Activated naive CD4-positive, alpha-beta T cell treated with Interleukin-2 at 50 U/mL for 16 hours (primary cell): Measurements from ENCODE around the gene ZIC3.
"Not testable (repeated sequence)": the region's sequence is repeated elsewhere in the genome, so short reads cannot be mapped to it uniquely, and the experiment has no call there.

Experiments
- DNase-seq: peaks from one replicate; pipeline ENCODE4 v3.0.0-alpha.2; 2020

Gene ZIC3

DNA sequence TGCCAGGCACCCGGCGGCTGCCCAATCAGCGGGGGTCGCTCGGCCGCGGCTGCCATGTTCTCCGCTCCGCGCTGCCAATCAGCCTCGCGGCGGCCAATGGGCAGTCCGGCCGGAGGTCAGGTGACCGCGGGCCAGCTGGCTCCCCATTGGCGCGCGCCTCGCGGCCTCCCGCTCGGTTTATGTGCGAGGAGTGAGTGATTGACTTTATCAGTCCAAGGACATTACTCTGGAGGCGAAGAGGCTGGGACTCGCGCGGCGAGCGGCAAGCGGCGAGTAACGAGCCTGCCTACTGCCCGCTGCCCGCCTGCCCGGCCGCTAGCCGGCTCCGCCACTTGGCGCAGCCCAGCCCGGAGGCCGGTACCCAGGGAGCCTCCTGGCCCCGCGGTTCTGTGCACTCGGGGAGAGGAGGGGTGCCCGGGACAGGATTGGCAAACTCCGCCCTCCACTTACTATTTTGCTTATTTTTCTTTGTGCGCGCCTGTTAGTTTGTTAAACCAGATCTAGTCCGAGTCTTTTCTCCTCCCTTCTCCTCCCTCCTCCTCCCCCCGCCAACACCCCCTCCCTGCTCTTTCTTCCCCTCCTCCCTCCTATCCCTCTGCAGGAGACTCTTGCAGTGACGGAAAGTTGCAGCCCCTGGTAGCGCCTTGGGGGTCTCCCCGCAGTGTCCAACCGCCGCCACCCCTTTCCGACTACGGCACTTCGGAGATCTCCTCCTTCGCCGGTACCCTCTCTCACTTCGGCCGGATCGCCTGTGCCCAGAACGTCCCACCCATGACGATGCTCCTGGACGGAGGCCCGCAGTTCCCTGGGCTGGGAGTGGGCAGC lies at the start of gene ZIC3:
ZIC3 (plus strand) TSS at position 207 of the 825 bp plus-strand sequence; CDS start at position 772, 565 bp downstream.
- no peak for DNase-seq

DNA sequence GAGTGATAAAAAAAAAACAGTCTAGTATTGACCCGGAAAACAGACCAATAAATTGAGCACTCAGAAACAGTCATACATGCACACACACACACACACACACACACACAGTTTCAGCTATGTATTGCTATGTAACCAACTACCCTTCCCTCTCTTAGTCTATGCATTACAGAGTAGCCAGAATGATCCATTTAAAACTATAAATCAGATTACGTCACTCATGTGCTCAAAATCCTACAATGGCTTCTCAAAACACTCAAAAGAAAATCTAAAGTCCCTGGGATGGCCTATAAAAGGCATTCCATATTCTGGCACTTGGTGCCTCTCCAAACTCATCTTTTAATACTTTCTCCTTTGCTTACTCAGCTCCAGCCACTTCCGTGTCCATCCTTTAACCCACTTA lies 46.5 kb upstream of the ZIC3 start:
- no peak for DNase-seq

DNA sequence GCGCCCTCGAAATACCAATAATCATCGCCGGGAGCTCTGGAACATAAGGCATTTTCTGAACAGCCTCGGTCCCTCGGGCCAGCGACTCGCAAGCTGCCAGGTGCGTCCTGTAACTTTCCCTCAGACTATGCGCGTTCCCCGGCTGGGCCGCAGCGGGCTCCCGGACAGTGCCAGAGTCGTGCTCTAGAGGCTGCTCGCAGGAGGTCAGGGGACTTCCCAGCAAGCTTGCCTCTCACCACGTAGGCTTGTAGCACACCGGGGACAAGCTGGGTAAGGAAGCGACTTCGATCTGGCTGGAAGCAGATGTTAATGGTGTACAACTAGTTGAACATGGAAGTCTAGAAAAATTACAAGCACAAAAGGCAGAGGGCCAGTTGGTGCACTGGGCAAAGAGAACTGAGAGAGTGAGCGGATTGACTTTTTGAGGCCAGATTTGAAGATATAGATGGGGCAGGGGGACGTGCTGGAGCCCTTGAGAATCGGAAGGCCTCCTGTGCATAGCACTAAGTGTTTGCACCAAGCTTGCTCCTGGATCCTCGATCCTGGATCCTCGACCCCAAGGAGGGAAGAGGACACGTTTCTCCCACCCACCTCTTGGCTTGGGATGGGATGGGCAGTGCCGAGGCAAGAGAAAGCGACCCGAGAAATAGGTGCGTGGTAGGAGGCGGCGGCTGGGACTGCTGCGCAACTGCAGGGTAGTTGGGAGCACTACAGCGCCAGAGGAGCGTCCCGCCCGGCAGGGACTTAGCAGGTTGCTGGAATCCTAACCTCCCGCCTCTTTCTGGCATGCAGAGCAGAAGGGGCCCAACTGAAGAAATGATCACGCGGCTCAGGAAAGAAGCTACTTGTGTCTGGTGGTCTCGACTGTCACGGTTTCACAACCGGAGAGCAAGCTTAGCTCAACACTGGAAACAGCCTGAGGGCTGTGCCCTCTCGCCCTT lies 19.9 kb upstream of the ZIC3 start:
- no peak for DNase-seq

DNA sequence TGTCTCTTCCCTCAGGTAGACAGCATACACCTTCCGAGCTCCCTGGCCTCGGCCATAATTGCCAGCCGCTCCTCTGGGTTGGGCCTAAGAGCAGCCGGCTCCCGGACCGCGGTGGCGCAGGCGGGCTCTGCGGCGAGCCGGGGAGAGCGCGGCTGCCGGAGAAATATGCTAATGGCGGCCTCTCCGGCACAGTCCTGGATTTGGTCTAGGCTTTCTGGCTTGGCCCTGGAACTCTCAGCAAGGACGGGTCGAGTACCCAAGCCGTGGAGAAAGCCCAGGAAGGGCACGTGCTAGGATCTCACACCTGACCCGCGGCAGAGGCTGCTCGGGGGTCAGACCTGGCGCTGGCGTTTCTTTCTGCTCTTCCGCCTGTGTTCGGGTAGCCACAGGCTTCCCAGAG lies 18.6 kb upstream of the ZIC3 start:
- no peak for DNase-seq

DNA sequence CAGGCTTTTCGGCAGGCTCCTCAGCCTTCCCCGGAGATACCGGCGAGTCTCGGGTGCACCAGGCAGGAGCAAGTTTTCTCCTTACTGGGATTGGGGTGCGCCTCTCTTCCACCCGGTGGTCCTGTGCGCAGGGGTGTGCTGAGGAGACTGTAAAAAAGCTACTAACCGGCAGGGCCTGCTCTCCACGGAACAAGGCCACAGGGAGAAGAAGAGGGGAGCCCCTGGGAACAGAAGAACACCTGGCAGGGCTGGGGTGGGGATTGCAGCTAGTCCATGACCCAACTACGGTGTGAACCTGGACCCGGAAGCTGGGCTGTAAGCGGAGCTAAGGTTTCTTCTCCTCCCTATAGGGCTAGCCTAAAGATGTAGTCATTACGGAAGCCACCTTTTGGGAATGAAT lies 17.7 kb upstream of the ZIC3 start:
- DNase-seq, result no peak

- DNase-seq, result no peak
These were observed 16.9 kb upstream of the ZIC3 start for GRCh38 chrX:137549073-137549472.

DNA sequence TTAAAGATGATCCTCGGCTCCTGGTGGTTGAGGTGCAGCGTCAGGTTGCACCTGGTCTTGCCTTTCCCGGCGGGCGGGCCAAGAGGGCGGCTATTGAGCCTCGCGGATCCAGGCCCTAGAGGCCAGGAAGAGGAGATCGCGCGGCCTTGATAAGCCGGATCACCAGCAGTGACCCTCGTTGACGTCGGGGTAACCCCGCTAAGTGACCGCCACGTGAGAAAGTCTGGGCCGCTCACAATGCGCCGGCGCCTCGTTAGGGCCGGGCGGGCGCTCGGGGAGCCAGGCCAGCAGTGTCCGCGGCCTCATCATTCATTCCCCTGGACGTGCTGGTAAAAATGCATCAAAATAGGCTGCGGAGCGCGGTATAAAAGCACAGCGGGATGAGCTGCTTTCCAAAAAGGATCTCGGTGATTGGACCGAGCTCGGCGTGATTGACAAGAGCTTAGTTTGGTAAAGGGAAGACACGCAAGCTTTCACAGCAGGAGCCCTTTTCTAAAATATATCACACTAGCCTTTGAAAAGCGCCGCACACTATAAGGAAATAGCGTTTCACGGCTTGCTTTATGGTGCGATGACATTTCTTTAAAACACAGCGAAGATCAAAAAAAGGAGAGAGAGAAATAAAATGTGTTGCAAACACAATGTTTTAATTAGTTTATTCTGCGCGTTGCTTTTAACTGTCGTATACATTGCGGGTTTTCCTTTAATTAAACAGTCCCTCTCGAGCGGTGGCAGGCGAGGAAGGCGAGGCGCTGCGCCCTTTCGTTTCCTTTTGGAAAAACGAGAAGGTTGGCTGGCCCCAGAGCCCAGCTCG lies 15.9 kb upstream of the ZIC3 start:
- no peak for DNase-seq

DNA sequence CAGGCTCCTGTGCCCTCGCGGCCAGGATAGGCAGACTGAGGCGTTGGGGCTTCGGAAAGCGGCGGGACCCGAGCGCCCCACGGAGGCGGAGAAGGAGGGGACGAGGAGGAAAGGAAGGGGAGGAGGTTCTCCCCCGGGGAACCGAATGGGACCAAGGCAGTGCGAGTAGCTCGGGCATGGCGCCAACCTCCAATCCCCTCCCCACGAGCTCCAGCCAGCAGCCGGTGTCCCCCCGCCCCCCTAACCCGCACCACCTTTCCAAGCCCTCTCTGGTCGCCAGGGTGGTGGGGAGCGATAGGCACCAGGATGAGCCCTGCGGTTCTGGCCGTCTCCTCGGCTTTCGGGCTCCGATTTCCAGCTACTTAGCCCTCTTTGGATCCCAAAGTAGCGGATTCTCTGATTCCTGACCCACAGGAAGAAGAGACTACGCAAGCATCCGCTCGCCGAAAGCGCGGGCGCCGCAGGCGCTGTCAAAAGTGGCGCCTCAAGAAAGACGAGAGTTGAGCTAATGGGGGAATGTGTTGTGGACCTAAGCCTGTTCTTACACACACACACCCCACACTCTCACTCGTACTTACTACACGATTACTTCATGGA lies 15.2 kb upstream of the ZIC3 start:
- no peak for DNase-seq

DNA sequence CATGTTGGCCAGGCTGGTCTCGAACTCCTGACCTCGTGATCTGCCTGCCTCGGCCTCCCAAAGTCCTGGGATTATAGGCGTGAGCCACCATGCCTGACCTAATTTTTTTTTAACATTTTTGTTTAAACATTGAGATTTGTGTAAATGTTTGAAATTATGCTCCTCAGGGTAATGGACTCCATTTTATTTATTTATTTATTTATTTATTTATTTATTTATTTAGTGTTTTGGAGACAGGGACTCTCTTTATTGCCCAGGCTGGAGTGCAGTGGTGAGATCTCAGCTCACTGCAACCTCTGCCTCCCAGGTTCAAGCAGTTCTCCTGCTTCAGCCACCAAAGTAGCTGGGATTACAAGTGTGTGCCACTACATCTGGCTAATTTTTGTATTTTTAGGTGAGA lies 13.8 kb upstream of the ZIC3 start:
- DNase-seq, result not testable (repeated sequence)

- DNase-seq, result no peak
These were observed 3.8 kb upstream of the ZIC3 start for GRCh38 chrX:137562096-137562495.

DNA sequence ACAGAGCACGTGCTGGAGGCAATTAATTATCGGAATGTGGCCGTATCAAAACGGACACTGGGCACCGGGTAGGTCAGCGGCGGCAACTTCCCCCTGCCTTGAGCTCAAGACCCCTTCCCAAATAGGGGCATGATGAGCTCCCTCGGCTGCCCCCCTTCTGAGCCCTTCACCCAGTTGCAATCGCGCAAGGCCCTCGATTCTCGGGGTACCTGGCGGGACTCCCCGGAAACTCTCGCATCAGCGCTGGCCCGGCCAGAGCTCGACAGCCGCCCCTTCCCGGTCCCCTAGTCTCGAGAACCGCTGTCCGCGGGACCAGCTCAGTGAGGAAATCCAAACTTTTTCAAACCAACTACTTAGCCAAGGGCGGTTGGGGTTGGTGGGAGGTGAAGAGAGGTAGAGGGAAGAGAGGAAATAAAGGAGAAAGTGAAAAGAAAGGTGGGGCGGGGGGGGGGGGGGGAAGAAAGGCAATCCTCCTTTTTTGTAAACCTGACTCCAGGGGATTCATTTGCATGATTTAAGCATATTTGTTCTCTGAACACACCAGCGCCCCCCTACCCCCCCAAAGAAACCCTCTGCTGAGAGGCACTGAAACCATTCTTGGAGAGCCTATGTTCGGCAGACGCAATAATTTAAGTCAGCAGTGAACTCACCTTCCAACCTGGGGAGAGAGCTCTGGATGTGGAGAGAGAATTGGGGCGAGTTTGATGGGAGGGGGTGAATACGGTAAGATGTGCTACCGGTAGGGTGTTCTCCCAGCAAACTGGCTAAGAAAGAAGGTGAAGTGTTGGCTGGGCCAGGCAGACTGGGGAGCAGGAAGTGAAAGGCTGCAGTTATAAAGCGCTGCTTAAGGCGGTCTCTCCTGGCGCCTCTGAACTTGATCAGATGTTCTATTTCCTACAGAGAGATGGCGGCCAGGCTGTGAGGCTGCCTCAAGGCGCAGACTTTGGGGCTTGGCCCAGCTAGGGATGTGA lies 2.0 kb upstream of the ZIC3 start:
- no peak for DNase-seq

- no peak for DNase-seq
These were observed 516 bp upstream of the ZIC3 start for GRCh38 chrX:137565318-137565904.

- no peak for DNase-seq
These were observed 1.1 kb downstream of the ZIC3 start for GRCh38 chrX:137566746-137567679.

DNA sequence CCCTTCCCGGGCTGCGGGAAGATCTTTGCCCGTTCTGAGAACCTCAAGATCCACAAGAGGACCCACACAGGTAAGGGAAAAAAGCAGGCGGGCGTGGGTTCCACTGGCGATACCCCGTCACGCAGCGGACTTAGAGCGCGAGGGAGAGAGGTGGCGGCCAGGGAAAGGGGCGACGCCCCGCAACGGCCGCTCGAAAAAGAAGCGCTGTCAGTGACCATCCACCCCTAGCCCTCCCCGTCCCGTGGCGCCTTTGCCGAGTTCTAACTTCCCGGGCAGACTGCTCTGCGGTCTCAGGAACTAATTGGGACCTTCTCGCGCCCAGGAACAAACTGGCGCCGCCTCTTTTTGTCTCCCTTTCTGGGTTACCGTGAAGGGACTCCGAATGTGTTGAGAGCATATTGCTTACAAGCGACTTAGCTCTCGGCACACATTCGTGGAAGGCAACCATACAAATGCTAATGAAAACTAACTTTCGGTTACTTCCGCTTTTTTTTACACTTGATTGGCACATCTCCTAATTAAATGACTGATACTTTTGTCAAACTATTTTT lies 1.8 kb downstream of the ZIC3 start:
- DNase-seq, result no peak

DNA sequence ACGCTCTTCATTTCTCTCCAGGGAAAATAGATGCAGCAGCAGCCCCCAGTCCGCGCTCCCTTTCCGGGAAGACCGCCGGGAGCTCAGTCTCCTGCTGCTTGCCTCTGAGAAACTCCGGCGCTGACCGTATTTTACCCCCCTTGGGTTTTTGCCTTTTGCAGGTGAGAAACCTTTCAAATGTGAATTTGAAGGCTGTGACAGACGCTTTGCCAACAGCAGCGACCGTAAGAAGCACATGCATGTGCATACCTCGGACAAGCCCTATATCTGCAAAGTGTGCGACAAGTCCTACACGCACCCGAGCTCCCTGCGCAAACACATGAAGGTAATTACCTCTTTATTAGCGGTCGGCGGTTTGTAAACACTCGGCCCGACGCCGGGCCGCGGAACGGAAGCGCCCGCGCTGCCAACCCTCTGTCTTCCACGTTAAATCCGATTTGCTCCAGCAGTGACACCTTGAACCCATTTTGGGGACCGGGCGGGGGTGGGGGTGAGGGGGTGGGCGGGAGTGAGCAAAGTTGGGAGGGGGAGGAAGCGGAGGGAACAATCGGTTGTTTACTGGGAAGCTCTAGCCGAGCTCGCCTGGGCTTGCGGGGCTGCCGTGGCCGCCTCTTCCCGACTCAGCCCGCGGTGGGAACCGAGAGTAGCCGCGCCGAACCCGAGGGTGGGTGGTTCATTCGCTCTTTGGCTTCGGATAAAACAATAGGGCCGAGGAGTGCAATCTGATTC lies 3.0 kb downstream of the ZIC3 start:
- DNase-seq, result no peak

DNA sequence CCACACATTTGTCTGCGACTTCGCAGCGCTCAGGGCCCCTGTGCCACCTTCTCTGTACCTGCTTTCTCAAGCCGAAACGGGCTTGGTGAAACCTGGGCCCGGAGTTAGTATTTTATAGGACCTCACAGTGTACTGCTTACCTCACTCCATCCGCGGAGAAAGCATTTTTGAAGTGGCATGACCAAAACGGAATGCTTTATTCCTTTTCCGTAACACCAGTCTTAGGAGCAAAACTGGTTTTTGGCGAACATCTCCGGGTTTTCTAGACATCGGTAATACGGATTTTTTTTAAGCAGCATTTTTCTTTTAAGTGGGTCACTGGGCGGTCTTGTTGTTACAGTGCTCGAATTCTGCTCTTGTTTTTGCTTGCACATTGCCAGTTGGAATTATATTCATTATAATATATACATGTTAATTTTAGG lies 3.6 kb downstream of the ZIC3 start:
- no peak for DNase-seq

- DNase-seq, result no peak
These were observed 7.6 kb downstream of the ZIC3 start for GRCh38 chrX:137573324-137574101.
